T-cell (primary cell): Measurements from ENCODE around the gene AGFG2. TPM values are rescaled to one million over a fixed set of nuclear protein-coding genes. Genes with fewer than 3 reads are reported as not detected.

ENCODE experiments used
- ATAC-seq, 4 experiments: fragments of 200-7000 bp in 3 of 4; fragments of 150-1000 bp in 1 of 4; cut with Tn5 transposase; replicated peaks in 1 of 4; 1 replicate in 3 of 4; 2 replicates in 1 of 4; pipeline ENCODE4 v1.10.0; 2021; ENCODE audit warnings: moderate library complexity in 3 of 4, mild to moderate bottlenecking in 2 of 4, moderate number of reproducible peaks in 1 of 4
- CTCF ChIA-PET, 2 donors: fragments of 300-600 bp; sonication (Branson Sonifier 250); formaldehyde crosslinking; loops; one replicate each; lab custom pipeline; 2022; ENCODE audit warnings: antibody characterized with exemption in 2 of 2; lab: Charles Lee
- POLR2A ChIA-PET, 2 donors: fragments of 300-600 bp; sonication (Branson Sonifier 250); formaldehyde crosslinking; loops; one replicate each; lab custom pipeline; 2022; ENCODE audit warnings: antibody characterized with exemption in 2 of 2; lab: Charles Lee
- DNase-seq, 35 experiments: peaks; one replicate each; pipeline versions ENCODE4 v3.0.0 to v3.0.0-alpha.2; 2013 to 2023
- H3K27ac ChIP-seq: one replicate; pipeline ENCODE4 v1.5.1; 2013; ENCODE audit warnings: low read length
- H3K27me3 ChIP-seq, 2 experiments: replicated peaks in 1 of 2; 1 replicate in 1 of 2; 2 replicates in 1 of 2; pipeline versions ENCODE4 v1.6.1 to v1.7.0; 2013; ENCODE audit warnings: low read length in 1 of 2, mixed read lengths in 1 of 2; ENCODE audit not compliant: control insufficient read depth in 2 of 2, insufficient read depth in 2 of 2; ENCODE audit errors: extremely low read depth in 1 of 2
- H3K36me3 ChIP-seq, 2 donors: 1 replicate in 1 of 2; 2 replicates in 1 of 2; pipeline versions ENCODE4 v1.6.1 to v1.7.0; 2013; ENCODE audit warnings: low read length in 1 of 2; ENCODE audit not compliant: control insufficient read depth in 2 of 2, insufficient read depth in 1 of 2; ENCODE audit errors: extremely low read depth in 1 of 2
- H3K4me1 ChIP-seq, 2 experiments: 1 replicate in 1 of 2; 2 replicates in 1 of 2; pipeline versions ENCODE4 v1.6.1 to v1.7.0; 2013; ENCODE audit warnings: low read length in 2 of 2, mixed read lengths in 1 of 2; ENCODE audit not compliant: insufficient read depth in 2 of 2, control insufficient read depth in 1 of 2; ENCODE audit errors: extremely low read depth in 1 of 2
- H3K4me3 ChIP-seq, 2 donors: 1 replicate in 1 of 2; 2 replicates in 1 of 2; pipeline versions ENCODE4 v1.5.1 to v1.7.0; 2013; ENCODE audit warnings: mild to moderate bottlenecking in 2 of 2, low read length in 1 of 2, moderate library complexity in 1 of 2; ENCODE audit not compliant: control insufficient read depth in 1 of 2; ENCODE audit errors: extremely low read depth in 1 of 2
- H3K9me3 ChIP-seq: 2 replicates; pipeline ENCODE4 v1.7.0; 2013
- H3K27ac Mint-ChIP-seq, 2 donors: one replicate each; pipeline ENCODE4 v1.8.0; 2020 to 2021; ENCODE audit warnings: mild to moderate bottlenecking in 2 of 2, mixed read lengths in 2 of 2
- H3K27me3 Mint-ChIP-seq, 2 donors: one replicate each; pipeline ENCODE4 v1.8.0; 2021 to 2022; ENCODE audit warnings: mixed read lengths in 2 of 2
- H3K36me3 Mint-ChIP-seq: one replicate; pipeline ENCODE4 v1.8.0; 2021; ENCODE audit warnings: mixed read lengths
- H3K4me1 Mint-ChIP-seq, 3 donors: one replicate each; pipeline ENCODE4 v1.8.0; 2020 to 2022; ENCODE audit warnings: mixed read lengths in 3 of 3, mild to moderate bottlenecking in 1 of 3
- H3K4me3 Mint-ChIP-seq, 3 donors: one replicate each; pipeline ENCODE4 v1.8.0; 2020 to 2022; ENCODE audit warnings: mild to moderate bottlenecking in 3 of 3, mixed read lengths in 3 of 3, moderate library complexity in 3 of 3
- H3K9me3 Mint-ChIP-seq, 3 donors: one replicate each; pipeline ENCODE4 v1.8.0; 2020 to 2022; ENCODE audit warnings: mixed read lengths in 3 of 3
- WGBS: methylation state at CpG from one replicate; pipeline ENCODE4 v1.1.5; 2013; ENCODE audit warnings: missing lambda C conversion rate; ENCODE audit not compliant: insufficient coverage; 5-methylcytosine and 5-hydroxymethylcytosine counted together
- total RNA-seq, 35 experiments: library from RNA in 6 of 35; stranded (reverse) in 6 of 35; fragments of 120-200 nt in 1 of 35; gene quantifications; one replicate each; pipeline versions ENCODE4 v1.2.1 to v1.2.4 and lab custom pipeline; 2013 to 2026

AGFG2 gene
- total RNA-seq, 5 donors from 2014 or later (not counting 1 experiment from before 2014, with no cell fraction given) = 26.2 to 54.6 (median 40.2) TPM

DNA sequence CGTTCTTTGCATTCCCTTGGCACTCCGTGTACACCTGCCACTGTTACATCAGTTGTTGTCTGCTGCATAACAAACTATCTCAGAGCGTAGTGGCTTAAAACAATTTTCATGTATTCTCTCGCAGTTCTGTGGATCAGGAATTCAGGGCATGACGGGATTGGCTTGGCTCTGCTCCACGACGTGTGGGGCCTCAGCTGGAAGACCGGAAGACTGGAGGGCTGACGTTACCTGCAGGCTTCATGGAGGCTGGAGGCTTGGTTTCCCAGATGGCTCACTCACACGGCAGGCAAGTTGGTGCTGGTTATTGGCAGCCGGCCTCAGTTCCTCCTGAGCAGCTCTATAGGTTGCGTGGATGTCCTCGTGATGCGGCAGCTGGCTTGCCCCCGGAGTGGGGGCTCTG lies 29.8 kb upstream of the AGFG2 start:
- Mint-ChIP-seq H3K27me3 (no peaks in the 10 kb centered on the region), H3K36me3 (no peaks in the 10 kb centered on the region), H3K4me1 (peaks cover 8 to 14% (median 9%) of the 10 kb centered on the region in 3 donors), H3K4me3 (no peak overlapping the region), H3K27ac (no peak overlapping the region), H3K9me3 (no peaks in the 10 kb centered on the region)
- POLR2A ChIA-PET = no interaction called here
- 95% methylated on average over 12 of the region's 15 CpGs for WGBS
- DNase-seq (no peak), ATAC-seq (no peak)
- H3K4me1 ChIP-seq = peaks cover 0 to 5% of the 10 kb centered on the region in 2 experiments
- H3K4me3 ChIP-seq = no peak overlapping the region
- H3K9me3 ChIP-seq = no peaks in the 10 kb centered on the region
- H3K27ac ChIP-seq = no peak overlapping the region
- H3K27me3 ChIP-seq = peaks cover 0 to 3% of the 10 kb centered on the region in 2 experiments
- no peaks in the 10 kb centered on the region for H3K36me3 ChIP-seq
- CTCF ChIA-PET = no interaction called here

- Histone ChIP-seq H3K27me3 (peaks cover 0 to 3% of the 10 kb centered on the region in 2 experiments), H3K9me3 (no peaks in the 10 kb centered on the region), H3K36me3 (no peaks in the 10 kb centered on the region), H3K4me3 (no peak overlapping the region), H3K4me1 (peaks cover 3 to 13% of the 10 kb centered on the region in 2 experiments), H3K27ac (no peak overlapping the region)
- Mint-ChIP-seq H3K4me3 (no peak overlapping the region), H3K27me3 (no peaks in the 10 kb centered on the region), H3K9me3 (no peaks in the 10 kb centered on the region), H3K4me1 (peaks cover 17 to 22% (median 17%) of the 10 kb centered on the region in 3 donors), H3K27ac (no peak overlapping the region), H3K36me3 (no peaks in the 10 kb centered on the region)
- ChIA-PET CTCF (no interaction called here), POLR2A (no interaction called here)
- 79% methylated on average over 4 of the region's 9 CpGs for WGBS
- no peak for ATAC-seq
- no peak for DNase-seq
Observed at GRCh38 chr7:100510437-100511239, 28.4 kb upstream of the AGFG2 start.

GRCh38 chr7:100513212-100513810 lies 25.7 kb upstream of the AGFG2 start:
- Mint-ChIP-seq H3K27ac (peak overlapping the region in 1 of 2 donors; percentile 36), H3K9me3 (no peaks in the 10 kb centered on the region), H3K4me3 (peak overlapping the region in 1 of 3 donors; percentile 34), H3K27me3 (no peaks in the 10 kb centered on the region), H3K36me3 (no peaks in the 10 kb centered on the region), H3K4me1 (peaks cover 35 to 39% (median 37%) of the 10 kb centered on the region in 3 donors)
- H3K4me3 ChIP-seq = no peak overlapping the region
- ChIA-PET CTCF (interaction anchor here in 1 of 2 donors (0.7 kb wide), 1 partner anchor 186 kb away, joined by 5 read pairs; no protein-coding TSS in a partner anchor), POLR2A (no interaction called here)
- H3K27me3 ChIP-seq = peaks cover 0 to 3% of the 10 kb centered on the region in 2 experiments
- H3K27ac ChIP-seq = no peak overlapping the region
- no peak for DNase-seq
- H3K9me3 ChIP-seq = no peaks in the 10 kb centered on the region
- no peaks in the 10 kb centered on the region for H3K36me3 ChIP-seq
- no peak for ATAC-seq
- WGBS = 98% methylated on average over 8 of the region's 9 CpGs
- peaks cover 9 to 36% of the 10 kb centered on the region in 2 experiments for H3K4me1 ChIP-seq

DNA sequence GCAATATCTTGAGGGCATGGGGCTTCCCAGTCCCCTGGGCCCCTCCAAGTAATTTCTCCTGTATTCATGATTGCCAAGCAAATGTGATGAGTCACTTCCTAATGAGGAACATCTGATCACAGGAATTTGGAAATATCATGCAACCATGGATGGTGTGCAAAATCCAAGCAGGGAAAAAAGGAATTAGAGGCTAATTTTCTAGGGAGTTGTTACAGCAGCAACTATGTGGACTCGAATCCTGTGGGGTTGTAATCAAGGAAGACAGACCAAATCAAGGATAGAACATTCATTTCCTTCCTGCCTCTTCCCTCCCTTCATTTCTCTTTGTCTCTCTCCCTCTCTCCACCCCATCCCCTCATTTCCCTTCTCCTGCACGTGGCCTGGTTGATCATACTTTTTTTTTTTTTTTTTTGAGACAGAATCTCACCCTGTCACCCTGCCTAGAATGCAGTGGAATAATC lies 23.9 kb upstream of the AGFG2 start:
- H3K27me3 Mint-ChIP-seq = no peaks in the 10 kb centered on the region
- CTCF ChIA-PET = interaction anchor here in 1 of 2 donors (0.6 kb wide), 1 partner anchor 29 kb away, joined by 3 read pairs; no protein-coding TSS in a partner anchor
- no peaks in the 10 kb centered on the region for H3K9me3 ChIP-seq
- peaks cover 9 to 36% of the 10 kb centered on the region in 2 experiments for H3K4me1 ChIP-seq
- H3K4me1 Mint-ChIP-seq = peaks cover 35 to 42% (median 37%) of the 10 kb centered on the region in 3 donors
- H3K36me3 Mint-ChIP-seq = no peaks in the 10 kb centered on the region
- H3K27me3 ChIP-seq = no peaks in the 10 kb centered on the region
- no peak for DNase-seq
- no peaks in the 10 kb centered on the region for H3K36me3 ChIP-seq
- peak overlapping the region; percentile 75 to 90 for H3K27ac Mint-ChIP-seq
- no peaks in the 10 kb centered on the region for H3K9me3 Mint-ChIP-seq
- H3K4me3 ChIP-seq = no peak overlapping the region
- no peak for ATAC-seq
- H3K4me3 Mint-ChIP-seq = peak overlapping the region in 1 of 3 donors; percentile 74
- no peak overlapping the region for H3K27ac ChIP-seq
- POLR2A ChIA-PET = no interaction called here
- WGBS = 14% methylated on average over 1 of the region's 2 CpGs

- H3K4me1 ChIP-seq = peaks cover 9 to 36% of the 10 kb centered on the region in 2 experiments
- no peaks in the 10 kb centered on the region for H3K27me3 ChIP-seq
- Mint-ChIP-seq H3K36me3 (no peaks in the 10 kb centered on the region), H3K27me3 (no peaks in the 10 kb centered on the region), H3K9me3 (no peaks in the 10 kb centered on the region), H3K27ac (peak overlapping the region; percentile 75 to 90), H3K4me1 (peaks cover 34 to 42% (median 34%) of the 10 kb centered on the region in 3 donors), H3K4me3 (peak overlapping the region; percentile 7 to 74 (median 54))
- peak; percentile 23 to 76 (median 55) for DNase-seq
- peak overlapping the region; percentile 64 for H3K27ac ChIP-seq
- H3K4me3 ChIP-seq = peak overlapping the region in 1 of 2 donors; percentile 19
- 0% methylated on average over 2 of the region's 4 CpGs for WGBS
- no peaks in the 10 kb centered on the region for H3K9me3 ChIP-seq
- ChIA-PET CTCF (interaction anchor here (0.6 to 1.5 kb wide), 14 partner anchors 9 to 1123 kb away, joined by 3 to 5 read pairs (median 3); partner anchors contain the start of genes FBXO24 (in 1 of the 2), LRCH4 (in 1 of the 2) and POP7 (in 1 of the 2)), POLR2A (interaction anchor here in 1 of 2 donors (0.6 kb wide), 2 partner anchors 72 to 728 kb away, joined by 3 read pairs; no protein-coding TSS in a partner anchor)
- H3K36me3 ChIP-seq = no peaks in the 10 kb centered on the region
- peak; percentile 90 to 97 (median 95) for ATAC-seq
Observed at GRCh38 chr7:100516135-100516812, 22.7 kb upstream of the AGFG2 start.
